ENCODE data around the gene CCNE1. TPM values are rescaled to one million over a fixed set of nuclear protein-coding genes. Genes with fewer than 3 reads are reported as not detected.
"Not testable (repeated sequence)": the region's sequence is repeated elsewhere in the genome, so short reads cannot be mapped to it uniquely, and the experiment has no call there.

Gene CCNE1
- total RNA-seq, 1 donor, result 10.4 TPM

GRCh38 chr19:29785955-29786589 is 25.7 kb upstream of the CCNE1 start:
- no peak overlapping the region for H3K4me3 ChIP-seq (ENCODE audit: low read depth, low read length)
- no peak for DNase-seq (ENCODE audit: low read depth)
- no peak for TF ChIP-seq CTCF (IDR thresholded peaks at IDR 0.05; ENCODE audit: insufficient read depth, low read depth, low read length)

- no peak overlapping the region for H3K4me3 ChIP-seq (ENCODE audit: low read depth, low read length)
- DNase-seq (ENCODE audit: low read depth), result no peak
- TF ChIP-seq CTCF (IDR thresholded peaks at IDR 0.05; ENCODE audit: insufficient read depth, low read depth, low read length), result no peak
These were observed 24.5 kb upstream of the CCNE1 start for GRCh38 chr19:29787281-29787680.

GRCh38 chr19:29789007-29789406 is 22.8 kb upstream of the CCNE1 start:
- TF ChIP-seq CTCF (IDR thresholded peaks at IDR 0.05; ENCODE audit: insufficient read depth, low read depth, low read length), result no peak
- H3K4me3 ChIP-seq (ENCODE audit: low read depth, low read length), result no peak overlapping the region
- DNase-seq (ENCODE audit: low read depth), result no peak

GRCh38 chr19:29793116-29793727 is 18.6 kb upstream of the CCNE1 start:
- H3K4me3 ChIP-seq (ENCODE audit: low read depth, low read length), result no peak overlapping the region
- TF ChIP-seq CTCF (IDR thresholded peaks at IDR 0.05; ENCODE audit: insufficient read depth, low read depth, low read length), result no peak
- DNase-seq (ENCODE audit: low read depth), result no peak

GRCh38 chr19:29794490-29794889 is 17.3 kb upstream of the CCNE1 start:
- DNase-seq (ENCODE audit: low read depth), result not testable (repeated sequence)

GRCh38 chr19:29795461-29796172 is 16.2 kb upstream of the CCNE1 start:
- TF ChIP-seq CTCF (IDR thresholded peaks at IDR 0.05; ENCODE audit: insufficient read depth, low read depth, low read length), result no peak
- no peak overlapping the region for H3K4me3 ChIP-seq (ENCODE audit: low read depth, low read length)
- DNase-seq (ENCODE audit: low read depth), result no peak

More at GRCh38 chr19:29794490-29794889, 17.3 kb upstream of the CCNE1 start:
- H3K4me3 ChIP-seq (ENCODE audit: low read depth, low read length), result not testable (repeated sequence)

- no peak for TF ChIP-seq CTCF (IDR thresholded peaks at IDR 0.05; ENCODE audit: insufficient read depth, low read depth, low read length)
- no peak overlapping the region for H3K4me3 ChIP-seq (ENCODE audit: low read depth, low read length)
- DNase-seq (ENCODE audit: low read depth), result no peak
These were observed 15.6 kb upstream of the CCNE1 start for GRCh38 chr19:29796173-29796573.
